ENCODE results near the gene ADAM10.
"Not testable (repeated sequence)": the region's sequence is repeated elsewhere in the genome, so short reads cannot be mapped to it uniquely, and the experiment has no call there.

ADAM10 gene

DNA sequence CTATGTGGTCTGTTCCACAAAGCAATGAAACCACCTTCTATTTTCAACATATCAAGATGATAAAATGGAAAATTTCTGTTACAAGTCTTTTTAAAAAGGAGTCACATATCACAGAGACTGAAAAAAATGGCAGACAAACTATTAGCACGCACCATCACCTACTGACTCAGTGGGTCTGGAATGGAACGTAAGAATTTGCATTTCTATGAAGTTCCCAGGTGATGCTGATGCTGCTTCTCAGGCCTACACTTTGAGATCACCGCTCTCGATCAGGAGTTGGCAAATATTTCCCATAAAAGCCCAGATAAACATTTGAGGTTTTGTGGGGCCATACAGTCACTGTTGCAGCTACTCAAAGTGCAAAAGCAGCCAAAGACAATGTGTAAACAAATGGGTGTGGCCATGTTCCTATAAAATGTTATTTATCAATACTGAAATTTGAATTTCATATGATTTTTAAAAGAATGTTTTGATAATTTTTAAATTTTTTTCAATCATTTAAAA, 142.9 kb downstream of the ADAM10 start:
- no peak for DNase-seq (ENCODE audit: low spot score)

DNA sequence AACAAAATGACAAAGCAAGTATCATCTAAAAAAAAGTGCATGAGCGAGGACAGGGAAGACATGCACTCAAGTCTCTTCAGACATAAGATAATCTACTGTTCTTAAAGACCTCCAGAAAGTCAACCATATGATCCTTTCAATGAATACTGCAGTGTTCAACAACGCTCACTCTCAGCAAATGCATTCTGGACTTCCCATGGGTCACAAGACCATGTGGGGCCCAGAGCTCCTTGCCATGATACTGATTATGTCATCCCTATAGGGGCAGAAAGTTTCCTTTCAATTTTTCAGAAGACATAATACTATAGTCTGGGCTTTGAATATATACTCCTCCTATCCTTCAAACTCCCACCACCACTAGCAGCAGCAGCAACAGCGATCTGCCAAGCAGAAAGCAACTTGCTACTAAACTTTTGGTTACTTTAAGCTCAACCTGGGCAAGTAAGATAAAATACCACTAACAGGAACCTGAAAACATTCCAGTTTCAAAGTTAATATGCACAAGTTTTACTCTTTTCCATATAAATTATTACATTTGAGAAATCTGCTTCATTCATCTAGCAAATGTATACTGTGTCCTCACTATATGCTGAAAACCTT, 143.5 kb downstream of the ADAM10 start:
- DNase-seq (ENCODE audit: low spot score), result no peak

DNA sequence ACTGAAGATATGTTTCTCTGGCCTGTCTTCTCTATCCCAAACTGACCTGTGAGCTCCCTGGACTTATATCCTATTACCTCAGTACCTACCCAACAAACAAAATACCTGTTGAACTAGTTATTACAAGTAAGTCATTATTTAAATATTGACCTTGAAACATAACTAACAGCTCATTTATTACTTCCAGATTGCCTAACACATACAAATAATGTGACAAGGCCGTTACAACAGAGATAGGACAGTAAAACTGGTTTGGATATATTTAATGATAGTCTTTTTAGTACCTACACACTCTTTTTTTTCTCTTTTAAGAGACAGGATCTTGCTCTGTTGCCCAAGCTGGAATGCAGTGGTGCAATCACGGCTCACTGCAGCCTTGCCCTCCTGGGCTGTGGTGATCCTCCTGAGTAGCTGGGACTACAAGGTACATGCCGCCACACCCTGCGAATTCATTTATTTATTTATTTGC, 145.0 kb downstream of the ADAM10 start:
- no peak for DNase-seq (ENCODE audit: low spot score)

DNA sequence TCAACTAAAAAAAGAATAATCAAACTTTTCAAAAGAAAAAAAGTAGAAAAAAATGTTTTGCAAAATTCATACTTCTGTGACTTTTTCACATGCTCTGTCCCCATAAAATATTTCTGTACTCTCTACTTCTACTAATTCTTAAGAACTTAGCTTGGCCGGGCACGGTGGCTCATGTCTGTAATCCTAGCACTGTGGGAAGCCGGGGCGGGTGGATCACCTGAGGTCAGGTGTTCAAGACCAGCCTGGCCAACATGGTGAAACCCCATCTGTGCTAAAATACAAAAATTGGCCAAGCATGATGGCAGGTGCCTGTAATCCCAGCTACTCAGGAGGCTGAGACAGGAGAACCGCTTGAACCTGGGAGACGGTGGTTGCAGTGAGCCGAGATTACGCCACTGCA, 145.6 kb downstream of the ADAM10 start:
- DNase-seq (ENCODE audit: low spot score), result not testable (repeated sequence)

DNA sequence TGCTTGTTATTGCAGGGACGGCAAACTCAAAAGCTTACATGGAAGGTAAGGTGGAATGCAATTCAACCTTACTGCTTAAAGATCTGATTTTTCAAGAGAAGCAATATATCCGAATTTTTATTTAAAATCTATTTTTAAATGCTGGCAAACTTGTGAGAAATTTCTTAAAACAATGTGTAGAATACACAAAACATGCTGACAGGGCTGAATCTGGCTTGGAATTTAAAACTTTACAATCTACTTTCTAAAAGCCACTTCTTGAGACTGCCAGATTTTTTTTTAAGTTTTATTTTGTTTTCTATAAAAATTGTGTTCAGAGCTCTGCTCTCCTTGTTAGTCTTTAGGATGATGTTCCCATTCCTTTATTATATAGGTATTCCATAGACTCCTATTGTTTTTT, 146.7 kb downstream of the ADAM10 start:
- no peak for DNase-seq (ENCODE audit: low spot score)

DNA sequence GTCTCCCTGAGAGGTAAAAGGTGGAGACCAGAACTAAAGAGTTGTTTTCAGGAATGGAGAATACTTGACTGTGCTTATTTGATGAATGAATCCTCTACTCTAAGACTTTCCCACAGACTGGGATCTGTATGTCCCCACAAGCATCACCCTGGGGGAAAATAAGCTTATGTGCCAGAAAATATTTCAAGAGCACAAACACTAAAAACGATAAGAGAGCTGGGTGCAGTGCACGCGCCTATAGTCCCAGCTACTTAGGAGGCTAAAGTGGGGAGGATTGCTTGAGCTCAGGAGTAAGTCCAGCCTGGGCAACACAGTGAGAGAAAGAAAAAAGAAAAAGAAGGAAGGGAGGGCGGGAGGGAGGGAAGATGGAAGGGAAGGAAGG, 150.7 kb downstream of the ADAM10 start:
- no peak for DNase-seq (ENCODE audit: low spot score)

DNA sequence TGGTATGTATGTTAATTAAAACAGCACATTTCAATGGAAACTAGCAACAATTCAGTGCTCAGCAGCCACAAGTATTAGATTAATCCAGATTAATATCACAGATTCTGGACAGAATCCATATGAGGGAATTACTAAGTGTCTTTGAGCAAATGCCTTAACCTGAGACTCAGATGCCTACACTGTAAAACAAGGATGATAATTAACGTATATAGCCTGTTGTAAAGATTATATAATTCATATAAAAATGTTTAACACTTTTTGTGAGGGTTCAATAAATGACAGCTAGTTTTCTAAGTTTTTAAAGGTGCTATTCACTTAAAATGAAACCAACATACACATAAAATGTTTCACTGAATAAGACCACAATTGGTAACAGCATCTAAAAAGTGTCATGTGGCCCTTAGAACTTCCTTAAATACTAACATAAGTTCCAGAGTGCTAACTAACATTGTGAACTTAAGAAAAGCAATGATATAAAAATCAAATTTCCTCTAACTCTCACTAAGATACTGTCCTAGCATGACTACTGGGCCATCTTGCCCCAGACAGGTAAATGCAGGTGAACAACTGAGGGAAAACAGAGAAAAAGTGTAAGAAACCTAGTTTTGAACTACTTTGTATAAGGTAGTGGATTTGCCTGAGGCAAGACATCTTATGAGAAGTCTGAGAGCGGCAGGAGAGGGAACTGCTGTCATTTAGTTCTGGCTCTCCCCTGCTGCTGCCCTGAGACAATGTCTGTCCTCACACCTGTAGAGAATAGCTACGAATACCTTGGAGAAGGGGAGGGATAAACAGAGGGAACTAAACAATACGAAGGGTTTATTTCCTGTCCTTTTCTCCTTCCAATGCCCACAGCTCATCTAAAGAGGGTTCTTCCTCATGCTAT, 151.3 kb downstream of the ADAM10 start:
- DNase-seq (ENCODE audit: low spot score), result no peak

DNA sequence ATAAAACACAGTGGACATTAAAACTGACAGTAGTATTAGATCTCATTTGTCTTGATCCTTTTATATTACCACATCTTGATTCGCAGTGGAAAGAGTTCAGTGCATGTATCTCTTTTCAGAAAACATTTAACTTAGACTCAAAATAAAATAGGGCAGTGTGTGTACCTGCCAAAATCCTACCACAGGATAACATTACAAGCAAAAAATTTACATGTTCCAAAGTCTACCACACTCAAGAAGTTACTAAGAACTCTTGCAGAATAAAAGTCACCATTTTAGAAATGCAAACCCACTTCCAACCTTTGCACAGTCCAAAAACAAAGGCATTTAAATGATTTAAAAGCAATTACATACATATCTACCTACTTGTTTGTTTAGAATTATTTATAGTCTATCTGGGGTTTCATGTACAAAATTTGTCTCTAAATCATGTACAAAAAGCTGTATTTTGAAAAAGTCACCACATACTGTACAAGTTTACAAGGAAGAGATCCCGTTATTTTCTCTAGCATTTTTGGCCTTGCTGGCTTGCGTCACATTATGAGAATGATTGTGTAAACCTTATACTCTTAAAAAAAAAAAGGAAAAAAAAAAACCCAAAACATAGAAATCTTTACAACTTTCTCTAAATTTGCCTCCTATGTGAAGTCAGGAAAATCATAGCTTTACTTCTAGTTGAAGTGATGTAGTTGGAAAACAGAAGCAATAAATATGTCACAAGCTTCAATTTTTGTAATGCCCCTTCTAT, 153.8 kb downstream of the ADAM10 start:
- no peak for DNase-seq (ENCODE audit: low spot score)

DNA sequence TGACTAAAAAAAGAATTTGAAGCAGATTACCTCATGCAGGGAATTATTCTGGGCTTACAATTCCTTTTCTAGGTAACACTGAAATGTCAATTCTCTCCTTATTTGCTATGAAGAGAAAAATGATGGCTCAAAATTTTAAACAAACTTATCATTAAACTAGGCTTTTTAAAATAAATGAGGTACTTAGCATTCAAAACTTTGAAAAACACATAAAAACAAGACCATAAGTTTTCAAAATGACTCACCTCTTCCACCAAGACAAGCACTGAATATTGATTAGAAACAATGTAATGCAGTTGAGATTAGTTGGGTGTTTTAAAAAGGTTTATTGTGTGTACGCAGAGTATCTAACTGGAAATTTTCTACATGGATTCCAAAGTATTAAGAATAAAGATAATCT, 154.6 kb downstream of the ADAM10 start:
- DNase-seq (ENCODE audit: low spot score), result no peak

DNA sequence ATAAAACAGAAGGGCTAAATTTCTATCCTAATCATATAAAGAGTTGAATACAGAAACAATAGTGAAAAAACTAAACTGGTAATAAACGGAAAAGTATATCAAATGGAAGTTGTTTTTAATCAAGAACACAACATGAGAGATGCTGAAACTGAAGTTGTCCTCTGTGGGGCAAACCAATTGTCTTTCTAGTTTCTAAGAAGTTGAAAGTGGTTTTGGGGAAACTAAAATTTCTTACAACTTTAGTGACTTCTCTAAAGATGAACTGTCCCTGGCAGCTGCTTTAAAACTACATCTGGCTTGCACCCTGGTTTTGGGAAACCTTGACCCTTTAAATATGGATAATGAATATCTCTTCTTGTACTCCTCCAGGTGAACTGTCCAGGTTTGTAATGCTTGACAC, 155.6 kb downstream of the ADAM10 start:
- no peak for DNase-seq (ENCODE audit: low spot score)

DNA sequence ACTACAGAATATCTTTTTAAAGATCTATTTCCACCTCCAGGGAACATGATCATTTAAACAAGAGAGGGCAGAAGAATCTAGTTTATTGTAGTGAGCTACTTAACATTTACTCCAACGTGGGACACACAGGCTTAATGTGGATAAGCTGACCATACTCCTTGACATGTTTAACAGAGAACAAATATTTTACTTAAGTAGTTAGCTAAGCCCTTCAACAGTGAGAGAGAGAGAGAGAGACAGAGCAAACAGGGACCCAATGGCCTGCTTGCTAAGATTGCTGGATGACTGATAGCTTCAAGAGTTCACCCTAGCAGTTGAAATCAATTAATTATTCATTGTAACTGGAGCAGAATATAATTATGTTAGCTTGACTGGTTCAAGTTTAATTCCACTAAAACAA, 158.6 kb downstream of the ADAM10 start:
- DNase-seq (ENCODE audit: low spot score), result no peak

DNA sequence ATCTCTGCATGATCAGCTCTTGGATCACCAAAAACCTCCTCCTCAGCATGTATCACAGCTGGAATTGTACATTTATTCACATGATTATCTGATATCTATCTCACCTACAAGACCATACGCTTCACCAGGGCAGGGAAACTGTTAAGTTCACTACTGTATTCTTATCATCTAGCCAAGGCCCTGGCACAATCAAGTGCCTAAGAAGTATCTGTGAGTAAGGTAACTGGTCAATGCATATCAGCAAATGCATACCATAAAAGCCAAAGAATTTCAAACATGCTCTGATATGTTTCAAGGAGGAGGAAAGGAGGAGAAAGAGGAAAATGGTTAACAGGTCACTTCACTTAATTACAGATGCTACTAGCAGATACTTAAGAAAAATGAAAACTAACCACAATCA, 159.3 kb downstream of the ADAM10 start:
- DNase-seq (ENCODE audit: low spot score), result no peak

DNA sequence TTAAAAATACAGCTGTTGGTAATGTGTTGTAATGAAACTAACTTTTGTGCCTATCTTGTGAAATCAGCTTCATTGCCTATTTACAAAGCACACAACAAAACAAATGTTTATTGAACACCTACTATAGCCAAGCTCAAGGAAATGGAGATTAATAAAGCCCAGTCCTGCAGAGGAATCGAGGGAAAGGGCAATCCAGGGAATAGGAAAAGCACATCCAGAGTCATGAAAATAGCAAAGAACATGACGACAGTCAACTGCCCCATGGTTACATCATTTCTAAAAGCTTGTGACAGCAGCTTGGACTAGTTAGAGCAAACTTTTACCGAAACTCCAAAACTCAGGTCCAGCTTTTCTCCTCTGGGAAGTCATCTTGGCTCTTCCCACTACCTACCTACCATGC, 160.5 kb downstream of the ADAM10 start:
- no peak for DNase-seq (ENCODE audit: low spot score)

DNA sequence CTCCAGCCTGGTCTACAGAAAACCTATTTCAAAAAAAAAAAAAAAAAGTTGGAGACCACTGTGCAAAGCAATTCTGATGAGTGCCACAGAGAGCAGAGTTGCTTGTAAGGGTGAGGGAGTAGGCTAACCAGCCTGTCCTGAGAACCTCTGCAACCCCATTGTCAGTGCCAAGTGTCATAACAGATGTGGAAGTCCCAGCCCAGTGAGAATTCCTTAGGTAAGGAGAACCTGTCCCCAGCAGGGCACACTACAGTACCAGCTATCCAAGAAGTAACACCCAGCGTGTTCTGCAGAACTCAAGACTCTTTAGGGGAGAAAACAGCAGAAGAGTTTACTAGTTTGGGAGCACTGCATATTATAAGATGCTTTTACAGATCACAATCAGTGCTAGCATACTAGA, 161.4 kb downstream of the ADAM10 start:
- DNase-seq (ENCODE audit: low spot score), result no peak

DNA sequence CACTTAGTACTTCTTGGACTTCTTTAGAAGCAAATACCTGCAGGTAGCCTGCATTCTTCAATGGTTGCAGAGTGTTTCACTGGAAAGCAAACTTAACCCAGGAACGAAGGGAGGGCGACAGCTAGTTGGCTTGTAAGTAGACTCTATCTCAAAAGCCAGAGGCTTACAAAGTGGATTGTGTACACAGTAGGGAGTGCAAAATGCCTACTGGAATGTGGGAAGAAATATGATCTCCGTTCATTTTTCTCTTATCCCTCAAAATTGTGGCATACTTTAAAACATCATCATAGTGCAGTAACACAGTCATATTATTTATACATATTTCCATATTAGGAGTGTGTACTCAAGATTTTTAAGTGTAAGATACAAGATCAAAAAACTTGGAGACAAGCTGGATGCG, 162.0 kb downstream of the ADAM10 start:
- no peak for DNase-seq (ENCODE audit: low spot score)

DNA sequence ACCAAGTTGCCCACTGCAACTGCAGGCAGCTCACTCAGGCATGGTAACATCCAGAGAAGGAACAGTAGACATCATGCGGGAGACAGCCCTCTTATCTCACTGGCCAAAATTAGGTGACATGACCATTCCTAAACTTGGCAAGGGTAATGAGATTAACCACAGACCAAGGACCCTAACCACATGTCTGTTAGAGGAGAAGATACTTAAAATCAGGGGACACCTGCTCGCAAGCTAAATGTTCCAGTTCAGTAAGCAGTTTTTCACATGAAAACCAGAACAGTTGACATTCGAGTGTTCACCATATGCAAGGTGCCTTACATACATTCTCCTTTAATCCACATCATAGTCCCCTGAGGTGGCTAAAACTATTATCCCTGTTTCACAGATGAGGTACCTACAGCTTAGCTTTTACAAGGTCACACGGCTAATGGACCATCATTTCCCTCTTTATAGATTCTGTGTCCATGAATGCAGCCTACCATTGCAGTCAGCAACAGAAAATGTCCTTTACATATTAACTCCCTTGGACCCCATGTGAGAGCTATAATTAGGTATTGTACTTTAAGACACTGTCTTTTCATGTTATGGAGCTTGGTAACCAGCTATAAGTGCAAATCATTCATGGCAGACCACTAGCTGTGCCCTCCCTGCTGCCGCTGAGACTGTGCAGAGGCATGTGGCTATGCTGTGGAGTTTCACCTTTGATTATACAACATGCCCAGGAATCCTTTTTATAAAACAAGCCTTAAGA, 163.6 kb downstream of the ADAM10 start:
- no peak for DNase-seq (ENCODE audit: low spot score)

DNA sequence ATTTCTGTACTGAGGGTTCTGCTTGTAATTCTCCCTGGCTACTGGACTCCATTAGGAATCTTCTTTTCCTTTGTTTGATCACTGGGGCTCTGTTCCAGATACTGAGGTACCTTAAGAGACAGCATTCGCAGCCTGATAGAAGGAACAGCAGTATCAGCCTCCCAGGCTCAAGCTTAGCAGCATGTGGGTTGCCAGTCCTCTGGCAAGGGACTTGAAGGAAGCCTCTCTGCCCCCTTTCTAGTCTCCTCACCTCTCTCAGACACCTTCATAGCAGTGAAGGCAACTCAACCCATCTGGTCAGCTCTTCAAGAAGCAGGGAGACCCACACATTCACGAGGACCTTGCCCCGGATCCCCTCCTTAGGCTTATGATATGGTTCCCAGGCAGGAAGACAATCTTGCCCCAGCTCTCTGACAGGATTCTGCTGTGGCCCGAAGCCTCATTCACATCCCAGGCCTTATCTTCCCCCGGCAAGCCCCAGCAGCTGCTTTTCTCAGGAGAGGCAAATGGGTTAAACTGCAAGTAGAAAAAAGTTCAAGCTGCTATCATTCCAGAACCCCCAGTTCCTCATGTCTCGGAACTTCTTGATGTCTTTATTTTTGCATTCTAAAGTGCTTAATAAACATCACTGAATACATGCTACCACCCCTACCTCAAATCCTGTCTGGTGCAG, 164.6 kb downstream of the ADAM10 start:
- no peak for DNase-seq (ENCODE audit: low spot score)

DNA sequence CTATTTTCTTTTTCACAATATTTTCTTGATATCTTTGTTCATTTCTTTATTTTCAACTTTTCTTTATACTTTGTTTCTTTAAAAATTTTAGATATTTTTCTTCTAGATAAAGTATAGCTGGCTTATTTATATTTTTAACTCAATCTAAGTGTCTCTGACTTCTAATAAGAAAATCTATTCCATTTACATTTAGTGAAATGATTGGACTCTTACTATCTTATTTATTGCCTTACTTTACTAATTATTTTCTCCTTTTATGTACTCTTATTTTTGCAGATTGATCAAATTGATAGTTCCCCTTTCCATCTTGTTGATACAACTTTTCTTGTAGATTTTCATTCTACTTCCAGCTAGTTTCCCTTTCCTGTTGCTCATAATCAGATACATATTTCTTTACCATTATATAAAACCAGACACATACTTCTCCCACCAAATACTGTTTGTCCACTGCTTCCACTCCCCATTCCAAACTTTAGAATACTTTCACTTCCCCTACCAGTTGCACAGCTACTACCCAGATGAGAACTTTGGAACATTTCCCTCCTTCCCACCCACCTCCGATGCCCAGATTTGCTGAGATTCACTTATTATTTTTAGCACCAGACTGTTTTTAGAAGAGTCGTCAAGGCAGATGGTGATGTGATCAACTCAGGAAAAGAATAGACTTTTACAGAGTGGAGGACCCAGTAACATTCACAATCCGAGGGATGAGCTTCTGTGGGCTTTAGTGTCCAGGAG, 166.2 kb downstream of the ADAM10 start:
- DNase-seq (ENCODE audit: low spot score), result no peak

DNA sequence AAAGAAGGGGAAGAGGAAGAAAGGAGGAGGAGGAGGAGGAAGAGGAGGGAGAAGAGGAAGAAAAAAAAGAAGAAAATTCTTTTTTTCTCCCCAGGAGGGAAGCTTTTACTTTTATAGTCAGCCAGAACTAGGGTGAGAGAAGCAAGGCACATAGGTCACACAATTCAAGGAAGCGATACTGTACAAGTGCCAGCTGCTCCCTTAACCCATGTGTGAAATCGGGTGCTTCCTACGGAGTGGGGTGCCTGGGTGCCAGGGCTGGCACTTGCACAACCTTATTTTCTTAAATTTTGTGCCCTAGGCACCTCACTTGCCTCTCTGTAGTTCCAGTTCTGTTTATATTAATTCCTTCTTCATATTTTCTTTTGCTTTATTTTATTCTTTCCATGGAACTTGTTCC, 167.3 kb downstream of the ADAM10 start:
- no peak for DNase-seq (ENCODE audit: low spot score)

DNA sequence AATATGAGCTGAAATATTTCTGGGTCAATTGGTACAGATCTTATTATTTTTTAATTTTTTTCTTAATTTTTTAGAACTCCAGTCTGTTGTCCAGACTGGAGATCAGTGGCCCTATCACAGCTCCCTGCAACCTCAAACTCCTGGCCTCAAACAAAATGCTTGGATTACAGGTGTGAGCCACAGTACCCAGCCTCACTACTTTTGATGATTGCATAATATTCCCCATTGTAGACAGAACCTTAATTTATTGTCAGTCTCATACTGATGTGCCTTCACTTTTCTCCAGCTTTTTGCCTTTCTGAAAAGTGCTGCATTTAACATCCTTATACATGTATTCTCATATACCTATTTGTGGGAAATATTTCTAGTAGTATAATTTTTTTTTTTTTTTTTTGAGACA, 172.8 kb downstream of the ADAM10 start:
- DNase-seq (ENCODE audit: low spot score), result no peak
